ENCODE data around the gene TEAD1.

Gene TEAD1

GRCh38 chr11:12674936-12675696 lies 895 bp downstream of the TEAD1 start:
- no peak for TF ChIP-seq CTCF (IDR thresholded peaks at IDR 0.05; ENCODE audit: unreplicated experiment in 3 of 3)
- H3K27me3 Mint-ChIP-seq (ENCODE audit: low read depth) = no peaks in the 10 kb centered on the region
- H3K4me3 Mint-ChIP-seq = peak overlapping the region; percentile 92 to 99 (median 99)
- H3K27ac Mint-ChIP-seq = peak overlapping the region; percentile 96 to 97 (median 97)
- no peaks in the 10 kb centered on the region for H3K36me3 Mint-ChIP-seq (ENCODE audit: low read depth)
- peaks cover 44% of the 10 kb centered on the region for H3K4me1 Mint-ChIP-seq
- no peaks in the 10 kb centered on the region for H3K9me3 Mint-ChIP-seq

GRCh38 chr11:12675951-12676711 lies 1.9 kb downstream of the TEAD1 start:
- TF ChIP-seq CTCF (IDR thresholded peaks at IDR 0.05; ENCODE audit: unreplicated experiment in 3 of 3) = no peak
- Mint-ChIP-seq H3K4me1 (peaks cover 54% of the 10 kb centered on the region), H3K36me3 (ENCODE audit: low read depth) (no peaks in the 10 kb centered on the region), H3K27ac (peak overlapping the region; percentile 96 to 97 (median 97)), H3K27me3 (ENCODE audit: low read depth) (no peaks in the 10 kb centered on the region), H3K4me3 (peak overlapping the region; percentile 92 to 99 (median 99)), H3K9me3 (no peaks in the 10 kb centered on the region)

DNA sequence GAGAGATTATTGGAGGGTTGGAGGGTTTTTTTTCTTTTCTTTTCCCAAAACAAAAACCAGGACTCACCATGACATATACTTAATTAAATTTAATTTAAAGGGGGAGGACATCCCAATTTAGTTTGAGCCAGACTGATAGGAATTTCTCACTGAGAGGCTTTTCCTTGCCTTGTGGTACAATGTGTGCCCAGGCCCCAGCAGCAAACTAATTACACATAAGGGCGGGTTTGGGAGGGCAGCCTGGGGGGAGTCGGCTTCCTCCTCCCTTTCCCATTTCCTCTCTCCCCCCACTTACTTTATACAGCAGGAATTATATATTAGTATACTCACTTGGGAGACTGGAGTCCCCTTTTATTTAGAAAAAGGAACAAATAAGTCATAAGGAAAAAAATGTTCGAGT lies 2.9 kb downstream of the TEAD1 start:
- no peaks in the 10 kb centered on the region for H3K9me3 Mint-ChIP-seq
- peak overlapping the region; percentile 92 to 99 (median 99) for H3K4me3 Mint-ChIP-seq
- no peak for TF ChIP-seq CTCF (IDR thresholded peaks at IDR 0.05; ENCODE audit: unreplicated experiment in 3 of 3)
- peak overlapping the region; percentile 96 to 97 (median 97) for H3K27ac Mint-ChIP-seq
- peaks cover 64% of the 10 kb centered on the region for H3K4me1 Mint-ChIP-seq
- H3K36me3 Mint-ChIP-seq (ENCODE audit: low read depth) = peaks cover 4% of the 10 kb centered on the region
- no peaks in the 10 kb centered on the region for H3K27me3 Mint-ChIP-seq (ENCODE audit: low read depth)

DNA sequence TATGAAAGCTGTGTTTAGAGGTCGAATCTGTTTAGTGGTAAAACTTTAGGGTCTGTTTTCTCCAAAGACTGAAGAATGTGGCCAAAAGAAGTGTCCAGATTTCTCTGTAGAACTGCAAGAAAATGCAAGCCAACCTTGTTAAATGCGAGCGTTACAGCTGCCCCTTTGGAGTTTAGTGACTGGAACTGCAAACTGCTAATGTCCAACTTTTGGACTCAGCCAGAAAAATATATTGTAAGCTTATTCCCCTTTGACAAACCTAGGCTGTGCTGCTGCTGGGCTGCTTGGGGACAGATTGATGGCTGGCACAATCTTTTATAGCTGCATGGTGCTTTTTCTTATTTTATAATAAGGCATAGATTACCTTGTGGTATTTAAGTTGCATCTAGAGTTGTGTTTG lies 3.9 kb downstream of the TEAD1 start:
- no peak for TF ChIP-seq CTCF (IDR thresholded peaks at IDR 0.05; ENCODE audit: unreplicated experiment in 3 of 3)
- Mint-ChIP-seq H3K4me3 (peak overlapping the region; percentile 92 to 99 (median 99)), H3K27me3 (ENCODE audit: low read depth) (no peaks in the 10 kb centered on the region), H3K4me1 (peaks cover 74% of the 10 kb centered on the region), H3K9me3 (no peaks in the 10 kb centered on the region), H3K27ac (peak overlapping the region; percentile 96 to 97 (median 97)), H3K36me3 (ENCODE audit: low read depth) (peaks cover 7% of the 10 kb centered on the region)

DNA sequence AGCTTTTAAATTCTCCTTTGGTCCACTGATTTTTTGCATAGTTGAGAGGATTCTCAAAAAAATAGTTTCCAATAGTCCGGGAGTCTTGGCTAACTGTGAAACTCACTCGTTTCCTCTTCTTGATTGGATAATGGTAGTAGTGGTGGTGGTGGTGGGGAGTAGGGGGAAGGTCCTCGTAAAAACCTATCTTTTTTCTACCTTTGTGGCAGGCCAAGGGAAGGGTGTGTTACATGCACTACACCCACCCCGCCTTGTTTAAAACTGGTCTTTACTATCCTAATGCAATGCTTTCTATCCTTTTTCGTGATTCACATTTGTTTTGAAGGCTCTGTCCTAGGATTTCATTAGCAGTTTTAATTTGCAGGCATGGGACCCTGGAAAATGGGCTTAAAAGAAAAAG lies 4.8 kb downstream of the TEAD1 start:
- H3K4me3 Mint-ChIP-seq = peak overlapping the region; percentile 44 to 99 (median 53)
- no peak for TF ChIP-seq CTCF (IDR thresholded peaks at IDR 0.05; ENCODE audit: unreplicated experiment in 3 of 3)
- H3K4me1 Mint-ChIP-seq = peaks cover 83% of the 10 kb centered on the region
- no peaks in the 10 kb centered on the region for H3K27me3 Mint-ChIP-seq (ENCODE audit: low read depth)
- H3K27ac Mint-ChIP-seq = peak overlapping the region; percentile 41 to 96 (median 60)
- H3K36me3 Mint-ChIP-seq (ENCODE audit: low read depth) = peaks cover 7% of the 10 kb centered on the region
- no peaks in the 10 kb centered on the region for H3K9me3 Mint-ChIP-seq

Data from nephron (organoid).